Measurements from ENCODE around the gene SYNE1. TPM values are rescaled to one million over a fixed set of nuclear protein-coding genes. Genes with fewer than 3 reads are reported as not detected.
"Not testable (repeated sequence)": the region's sequence is repeated elsewhere in the genome, so short reads cannot be mapped to it uniquely, and the experiment has no call there.

Gene SYNE1
- total RNA-seq, 1 donor from 2014 or later = 12.7 TPM

DNA sequence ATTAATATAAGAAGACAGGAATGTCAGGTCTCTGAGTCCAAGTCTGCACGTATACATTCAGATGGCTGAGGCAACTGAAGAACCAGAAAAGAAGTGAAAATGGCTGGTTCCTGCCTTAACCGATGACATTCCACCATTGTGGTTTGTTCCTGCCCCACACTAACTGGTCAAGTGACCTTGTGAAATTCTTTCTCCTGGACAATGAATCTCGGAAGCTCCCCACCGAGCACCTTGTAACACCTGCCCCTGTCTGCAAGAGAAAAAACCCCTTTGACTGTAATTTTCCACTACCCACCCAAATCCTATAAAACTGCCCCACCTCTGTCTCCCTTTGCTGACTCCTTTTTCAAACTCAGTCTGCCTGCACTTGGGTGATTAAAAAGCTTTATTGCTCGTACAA, 140.4 kb downstream of the SYNE1 start:
- Mint-ChIP-seq H3K9me3 (ENCODE audit: unreplicated experiment) (no peaks in the 10 kb centered on the region), H3K27me3 (ENCODE audit: unreplicated experiment) (peaks cover 1% of the 10 kb centered on the region), H3K27ac (ENCODE audit: unreplicated experiment) (no peak overlapping the region), H3K4me1 (ENCODE audit: unreplicated experiment) (no peaks in the 10 kb centered on the region), H3K36me3 (ENCODE audit: low read depth, unreplicated experiment) (no peaks in the 10 kb centered on the region), H3K4me3 (ENCODE audit: unreplicated experiment) (no peak overlapping the region)
- TF ChIP-seq, protein P1, sequence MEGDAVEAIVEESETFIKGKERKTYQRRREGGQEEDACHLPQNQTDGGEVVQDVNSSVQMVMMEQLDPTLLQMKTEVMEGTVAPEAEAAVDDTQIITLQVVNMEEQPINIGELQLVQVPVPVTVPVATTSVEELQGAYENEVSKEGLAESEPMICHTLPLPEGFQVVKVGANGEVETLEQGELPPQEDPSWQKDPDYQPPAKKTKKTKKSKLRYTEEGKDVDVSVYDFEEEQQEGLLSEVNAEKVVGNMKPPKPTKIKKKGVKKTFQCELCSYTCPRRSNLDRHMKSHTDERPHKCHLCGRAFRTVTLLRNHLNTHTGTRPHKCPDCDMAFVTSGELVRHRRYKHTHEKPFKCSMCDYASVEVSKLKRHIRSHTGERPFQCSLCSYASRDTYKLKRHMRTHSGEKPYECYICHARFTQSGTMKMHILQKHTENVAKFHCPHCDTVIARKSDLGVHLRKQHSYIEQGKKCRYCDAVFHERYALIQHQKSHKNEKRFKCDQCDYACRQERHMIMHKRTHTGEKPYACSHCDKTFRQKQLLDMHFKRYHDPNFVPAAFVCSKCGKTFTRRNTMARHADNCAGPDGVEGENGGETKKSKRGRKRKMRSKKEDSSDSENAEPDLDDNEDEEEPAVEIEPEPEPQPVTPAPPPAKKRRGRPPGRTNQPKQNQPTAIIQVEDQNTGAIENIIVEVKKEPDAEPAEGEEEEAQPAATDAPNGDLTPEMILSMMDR (IDR thresholded peaks at IDR 0.05; ENCODE audit: unreplicated experiment) = no peak
- no peak for DNase-seq (ENCODE audit: low spot score)

DNA sequence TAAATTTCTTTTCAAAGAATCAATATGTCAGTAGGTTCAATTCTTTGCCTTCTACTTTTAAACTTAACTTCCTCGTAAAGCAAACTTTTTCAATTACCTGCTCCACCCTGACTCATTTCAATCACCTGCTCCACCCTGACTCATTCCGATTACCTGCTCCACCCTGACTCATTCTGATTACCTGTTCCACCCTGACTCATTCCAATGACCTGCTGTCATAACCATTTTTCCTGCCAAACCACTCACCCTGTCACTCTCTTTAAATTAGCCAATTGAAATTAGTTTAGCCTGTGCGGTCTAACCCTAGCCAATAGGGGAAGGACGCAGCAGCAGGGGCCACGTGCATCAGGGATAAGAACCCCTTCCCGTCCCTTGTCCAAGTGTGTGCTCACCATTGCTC, 141.7 kb downstream of the SYNE1 start:
- H3K36me3 Mint-ChIP-seq (ENCODE audit: low read depth, unreplicated experiment); H3K27me3 Mint-ChIP-seq (ENCODE audit: unreplicated experiment); H3K9me3 Mint-ChIP-seq (ENCODE audit: unreplicated experiment): not testable (repeated sequence)

DNA sequence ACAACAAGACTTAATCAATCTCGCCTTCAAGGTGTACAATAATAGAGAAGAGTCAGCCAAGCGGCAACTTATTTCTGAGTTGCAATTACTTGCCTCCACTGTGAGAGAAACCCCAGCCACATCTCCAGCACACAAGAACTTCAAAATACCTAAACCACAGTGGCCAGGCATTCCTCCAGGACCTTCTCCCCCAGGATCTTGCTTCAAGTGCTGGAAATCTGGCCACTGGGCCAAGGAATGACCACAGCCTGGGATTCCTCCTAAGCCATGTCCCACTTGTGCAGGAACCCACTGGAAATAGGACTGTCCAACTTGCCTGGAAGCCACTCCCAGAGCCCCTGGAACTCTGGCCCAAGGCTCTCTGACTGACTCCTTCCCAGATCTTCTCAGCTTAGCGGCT, 144.9 kb downstream of the SYNE1 start:
- not testable (repeated sequence) for H3K27ac Mint-ChIP-seq (ENCODE audit: unreplicated experiment); H3K9me3 Mint-ChIP-seq (ENCODE audit: unreplicated experiment); DNase-seq (ENCODE audit: low spot score); H3K27me3 Mint-ChIP-seq (ENCODE audit: unreplicated experiment); H3K4me1 Mint-ChIP-seq (ENCODE audit: unreplicated experiment); H3K36me3 Mint-ChIP-seq (ENCODE audit: low read depth, unreplicated experiment); H3K4me3 Mint-ChIP-seq (ENCODE audit: unreplicated experiment)

More for the DNA sequence above, 141.7 kb downstream of the SYNE1 start:
- H3K4me1 Mint-ChIP-seq (ENCODE audit: unreplicated experiment); H3K27ac Mint-ChIP-seq (ENCODE audit: unreplicated experiment); DNase-seq (ENCODE audit: low spot score); H3K4me3 Mint-ChIP-seq (ENCODE audit: unreplicated experiment): not testable (repeated sequence)

DNA sequence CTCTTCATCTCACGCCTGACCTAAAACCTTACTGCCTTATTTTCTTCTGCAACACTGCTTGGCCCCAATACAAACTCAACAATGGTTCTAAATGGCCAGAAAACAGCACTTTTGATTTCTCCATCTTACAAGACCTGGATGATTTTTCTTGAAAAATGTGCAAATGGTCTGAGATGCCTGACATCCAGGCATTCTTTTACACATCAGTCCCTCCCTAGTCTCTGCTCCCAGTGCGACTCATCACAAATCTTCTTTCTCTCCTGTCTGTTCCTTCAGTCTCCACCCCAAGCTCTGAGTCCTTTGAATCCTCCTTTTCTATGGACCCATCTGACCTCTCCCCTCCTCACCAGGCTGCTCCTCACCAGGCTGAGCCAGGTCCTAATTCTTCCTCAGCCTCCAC, 145.7 kb downstream of the SYNE1 start:
- not testable (repeated sequence) for H3K9me3 Mint-ChIP-seq (ENCODE audit: unreplicated experiment)

DNA sequence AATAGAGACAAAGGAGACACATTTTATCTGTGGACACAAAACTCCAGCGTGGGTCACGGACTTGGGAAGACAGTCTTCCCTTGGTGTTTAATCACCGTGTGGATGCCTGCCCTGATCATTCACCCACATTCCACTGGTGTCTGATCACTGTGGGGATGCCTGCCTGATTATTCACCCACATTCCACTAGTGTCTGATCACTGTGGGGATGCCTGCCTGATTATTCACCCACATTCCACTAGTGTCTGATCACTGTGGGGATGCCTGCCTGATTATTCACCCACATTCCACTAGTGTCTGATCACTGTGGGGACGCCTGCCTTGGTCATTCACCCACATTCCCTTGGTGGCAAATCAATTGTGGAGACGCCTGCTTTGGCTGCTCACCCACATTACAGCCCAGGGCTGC, 146.2 kb downstream of the SYNE1 start:
- not testable (repeated sequence) for H3K36me3 Mint-ChIP-seq (ENCODE audit: low read depth, unreplicated experiment); H3K9me3 Mint-ChIP-seq (ENCODE audit: unreplicated experiment); H3K27ac Mint-ChIP-seq (ENCODE audit: unreplicated experiment); H3K27me3 Mint-ChIP-seq (ENCODE audit: unreplicated experiment); DNase-seq (ENCODE audit: low spot score); H3K4me1 Mint-ChIP-seq (ENCODE audit: unreplicated experiment); H3K4me3 Mint-ChIP-seq (ENCODE audit: unreplicated experiment)

More for the DNA sequence above, 145.7 kb downstream of the SYNE1 start:
- not testable (repeated sequence) for H3K36me3 Mint-ChIP-seq (ENCODE audit: low read depth, unreplicated experiment); H3K27ac Mint-ChIP-seq (ENCODE audit: unreplicated experiment); H3K27me3 Mint-ChIP-seq (ENCODE audit: unreplicated experiment); H3K4me3 Mint-ChIP-seq (ENCODE audit: unreplicated experiment); DNase-seq (ENCODE audit: low spot score); H3K4me1 Mint-ChIP-seq (ENCODE audit: unreplicated experiment)

DNA sequence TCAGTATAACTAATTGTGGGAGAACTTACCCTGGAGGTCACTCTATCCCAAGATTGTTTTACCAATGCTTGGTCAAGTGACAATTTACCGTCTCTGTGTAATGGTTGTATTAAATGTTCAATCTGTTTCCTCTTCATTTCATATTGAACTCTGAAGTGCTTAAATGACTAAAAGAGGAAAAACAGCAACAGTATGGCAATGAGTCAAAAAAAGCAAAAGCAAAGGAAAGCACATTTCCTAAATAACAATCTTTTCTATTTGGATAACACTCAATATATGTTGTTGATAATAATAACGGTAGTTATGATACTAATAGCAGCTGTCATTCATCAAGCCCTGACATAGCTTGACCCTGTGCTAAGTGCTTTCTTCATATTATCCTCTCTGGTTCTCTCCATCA, 152.4 kb downstream of the SYNE1 start:
- H3K4me1 Mint-ChIP-seq (ENCODE audit: unreplicated experiment) = no peaks in the 10 kb centered on the region
- H3K27me3 Mint-ChIP-seq (ENCODE audit: unreplicated experiment) = no peaks in the 10 kb centered on the region
- H3K4me3 Mint-ChIP-seq (ENCODE audit: unreplicated experiment) = no peak overlapping the region
- TF ChIP-seq, protein P1 (IDR thresholded peaks at IDR 0.05; ENCODE audit: unreplicated experiment) = no peak
- H3K36me3 Mint-ChIP-seq (ENCODE audit: low read depth, unreplicated experiment) = no peaks in the 10 kb centered on the region
- no peaks in the 10 kb centered on the region for H3K9me3 Mint-ChIP-seq (ENCODE audit: unreplicated experiment)
- no peak overlapping the region for H3K27ac Mint-ChIP-seq (ENCODE audit: unreplicated experiment)
- DNase-seq (ENCODE audit: low spot score) = no peak

DNA sequence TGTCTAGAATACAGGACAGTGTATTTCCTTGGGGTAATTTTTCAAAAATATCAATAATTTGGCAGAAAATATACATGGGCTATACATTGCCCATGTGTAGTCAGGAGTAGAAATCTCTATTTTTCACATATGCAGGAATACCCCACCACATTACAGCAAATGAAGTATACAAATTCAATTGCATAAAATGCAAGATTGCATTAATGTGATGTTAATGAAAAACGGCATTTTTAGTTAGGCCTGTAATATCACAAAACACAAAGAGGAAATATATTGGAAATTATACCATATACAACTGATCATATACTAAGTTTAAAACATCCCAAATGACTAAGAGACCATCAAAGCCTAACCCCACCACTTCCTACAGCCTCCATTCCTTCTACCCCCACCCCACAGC, 154.9 kb downstream of the SYNE1 start:
- H3K36me3 Mint-ChIP-seq (ENCODE audit: low read depth, unreplicated experiment) = no peaks in the 10 kb centered on the region
- no peaks in the 10 kb centered on the region for H3K27me3 Mint-ChIP-seq (ENCODE audit: unreplicated experiment)
- TF ChIP-seq, protein P1 (IDR thresholded peaks at IDR 0.05; ENCODE audit: unreplicated experiment) = no peak
- no peaks in the 10 kb centered on the region for H3K4me1 Mint-ChIP-seq (ENCODE audit: unreplicated experiment)
- H3K27ac Mint-ChIP-seq (ENCODE audit: unreplicated experiment) = no peak overlapping the region
- H3K9me3 Mint-ChIP-seq (ENCODE audit: unreplicated experiment) = no peaks in the 10 kb centered on the region
- no peak overlapping the region for H3K4me3 Mint-ChIP-seq (ENCODE audit: unreplicated experiment)
- no peak for DNase-seq (ENCODE audit: low spot score)

All from endothelial cell (in vitro differentiated cells).